HG03097 (cell line): Measurements from ENCODE around the gene ATG5.
"Not testable (repeated sequence)": the region's sequence is repeated elsewhere in the genome, so short reads cannot be mapped to it uniquely, and the experiment has no call there.

ENCODE experiments used
- ATAC-seq: cut with Tn5 transposase; IDR thresholded peaks from one replicate; pipeline ENCODE4 v1.9.1; 2021; ENCODE audit not compliant: unreplicated experiment, low FRiP score

Gene ATG5

DNA sequence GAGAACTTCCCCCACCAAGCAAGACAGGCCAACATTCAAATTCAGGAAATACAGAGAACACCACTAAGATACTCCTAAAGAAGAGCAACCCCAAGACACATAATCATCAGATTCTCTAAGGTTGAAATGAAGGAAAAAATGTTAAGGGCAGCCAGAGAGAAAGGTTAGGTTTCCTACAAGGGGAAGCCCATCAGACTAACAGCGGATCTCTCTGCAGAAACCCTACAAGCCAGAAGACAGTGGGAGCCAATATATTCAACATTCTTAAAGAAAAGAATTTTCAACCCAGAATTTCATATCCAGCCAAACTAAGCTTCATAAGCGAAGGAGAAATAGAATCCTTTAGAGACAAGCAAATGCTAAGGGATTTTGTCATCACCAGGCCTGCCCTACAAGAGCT is 61.1 kb downstream of the ATG5 start:
- ATAC-seq: not testable (repeated sequence)

DNA sequence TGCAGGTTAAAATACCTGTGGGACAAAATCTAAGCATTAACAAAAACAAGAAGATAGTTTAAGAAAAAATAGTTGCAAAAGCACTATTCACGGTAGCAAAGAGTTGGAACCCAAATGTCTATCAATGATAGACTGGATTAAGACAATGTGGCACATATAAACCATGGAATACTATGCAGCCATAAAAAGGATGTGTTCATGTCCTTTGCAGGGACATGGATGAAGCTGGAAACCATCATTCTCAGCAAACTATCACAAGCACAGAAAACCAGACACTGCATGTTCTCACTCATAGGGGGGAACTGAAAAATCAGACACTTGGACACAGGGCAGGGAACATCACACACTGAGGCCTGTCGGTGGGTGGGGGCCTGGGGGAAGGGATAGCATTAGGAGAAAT is 65.8 kb downstream of the ATG5 start:
- not testable (repeated sequence) for ATAC-seq

DNA sequence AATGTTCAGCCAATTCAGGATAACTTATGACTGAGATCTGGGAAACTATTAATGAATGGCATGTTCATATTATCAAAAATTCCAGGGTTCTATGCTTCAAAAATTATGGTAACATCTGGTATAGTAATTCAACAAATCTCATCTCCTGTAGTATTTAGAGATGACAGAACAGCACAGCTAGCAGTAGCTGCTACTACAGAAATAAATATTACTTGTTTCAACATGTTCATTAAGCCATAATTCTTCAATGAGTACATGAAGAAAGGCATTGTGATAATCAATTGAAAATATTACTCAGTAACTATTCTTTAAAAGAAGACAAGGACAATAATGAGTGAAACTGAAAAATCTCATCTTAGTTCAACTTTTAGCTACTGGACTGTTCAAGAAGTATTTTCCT is 66.8 kb downstream of the ATG5 start:
- ATAC-seq: no peak

DNA sequence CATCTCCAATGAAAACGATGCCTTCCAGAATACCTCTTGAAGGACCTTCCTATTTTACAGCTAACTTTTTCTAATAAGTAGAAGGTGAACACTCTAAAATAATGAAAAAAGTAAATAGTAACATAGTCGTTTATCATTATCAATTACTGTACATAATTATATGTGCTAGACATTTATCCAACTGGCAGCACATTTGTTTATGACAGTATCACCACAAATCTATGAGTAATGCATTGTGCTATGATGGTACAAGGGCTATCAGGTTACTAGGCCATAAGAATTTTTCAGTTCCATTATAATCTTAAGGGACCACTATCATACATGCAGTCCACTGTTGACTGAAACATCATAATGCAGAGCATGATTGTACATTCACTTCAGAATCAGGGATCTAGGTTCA is 68.4 kb downstream of the ATG5 start:
- no peak for ATAC-seq

DNA sequence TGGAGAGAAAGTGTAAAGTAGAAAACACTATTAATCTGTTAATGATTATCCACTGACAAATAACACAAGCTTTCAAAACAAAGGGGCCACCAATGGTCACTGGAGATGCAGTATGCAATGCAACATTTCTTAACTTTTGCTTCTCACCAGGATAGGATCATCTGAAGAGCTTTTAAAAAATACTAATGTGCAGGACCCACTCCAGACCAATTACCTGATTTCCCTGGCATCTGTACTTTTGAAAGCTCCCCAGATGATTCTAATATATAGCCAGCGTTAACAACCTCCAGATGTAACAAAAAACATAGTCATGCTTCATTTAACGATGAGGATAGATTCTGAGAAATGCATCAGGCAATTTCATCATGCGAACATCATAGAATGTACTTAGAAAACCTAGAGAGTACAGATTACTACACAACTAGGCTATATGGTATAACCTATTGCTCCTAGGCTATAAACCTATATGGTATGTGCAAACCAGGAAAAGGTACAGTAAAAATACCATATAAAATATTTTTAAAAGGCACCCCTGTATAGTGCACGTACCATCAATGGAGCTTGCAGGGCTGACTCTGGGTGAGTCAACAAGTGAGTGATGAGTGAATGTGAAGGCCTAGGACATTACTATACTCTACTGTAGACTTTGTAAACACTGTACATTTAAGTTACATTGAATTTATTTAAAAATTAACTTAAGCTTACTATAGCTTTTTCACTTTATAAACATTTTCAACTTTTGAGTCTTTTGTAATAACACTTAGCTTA is 69.2 kb downstream of the ATG5 start:
- ATAC-seq: no peak

DNA sequence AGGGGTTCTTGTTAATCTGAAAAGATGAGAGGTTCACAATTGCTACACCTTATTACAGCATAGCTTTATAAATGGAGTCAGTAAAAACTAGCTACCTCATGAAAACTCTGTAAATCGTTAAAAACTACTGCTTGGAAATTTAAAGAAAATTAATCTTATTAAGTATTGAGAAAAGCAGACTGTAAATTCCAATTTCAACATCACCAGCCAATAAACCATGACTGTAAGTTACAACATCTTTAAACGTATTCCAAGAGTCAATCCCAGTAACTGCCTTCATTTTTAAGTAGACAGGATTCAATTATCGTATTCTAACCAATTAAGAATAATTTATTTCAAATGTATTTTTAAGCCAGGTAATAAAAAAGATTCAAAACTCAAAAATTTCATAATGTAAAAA is 70.3 kb downstream of the ATG5 start:
- no peak for ATAC-seq

DNA sequence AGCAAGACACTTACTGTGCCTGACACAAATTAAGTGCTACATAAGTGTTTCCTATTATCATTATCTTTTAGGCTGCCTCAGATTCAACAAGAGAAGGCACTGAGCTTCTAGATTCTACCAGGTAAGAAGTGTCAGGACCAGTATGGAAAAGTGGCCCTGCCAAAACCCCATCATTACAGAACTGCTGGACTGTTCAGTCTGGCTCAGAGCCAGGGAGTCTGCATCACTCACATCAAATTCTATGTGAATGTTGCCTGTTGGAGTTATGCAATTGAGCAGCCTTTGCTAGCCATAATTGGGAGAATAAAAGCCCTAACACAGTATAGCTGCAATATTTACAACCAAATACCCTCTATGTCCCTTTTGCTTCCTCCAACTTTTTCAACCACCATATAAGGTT is 70.9 kb downstream of the ATG5 start:
- no peak for ATAC-seq

DNA sequence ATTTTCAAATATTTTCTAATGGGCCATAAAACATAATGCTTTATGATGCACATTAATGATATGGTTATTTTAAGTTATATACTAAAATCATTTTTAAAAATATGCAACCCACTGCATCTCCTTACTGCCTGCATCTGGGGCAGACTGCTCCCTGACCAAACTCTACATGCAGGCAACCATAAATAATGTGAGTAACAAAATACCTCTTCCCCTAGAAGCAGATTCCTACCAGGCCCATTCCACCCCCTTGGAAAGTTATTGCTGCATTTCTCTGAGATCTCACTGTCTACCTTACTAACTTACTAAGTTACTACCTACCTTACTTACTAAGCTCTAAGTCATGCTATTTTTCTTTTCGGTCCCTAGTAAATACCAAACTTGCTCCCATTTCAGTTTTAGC is 71.8 kb downstream of the ATG5 start:
- ATAC-seq: no peak

DNA sequence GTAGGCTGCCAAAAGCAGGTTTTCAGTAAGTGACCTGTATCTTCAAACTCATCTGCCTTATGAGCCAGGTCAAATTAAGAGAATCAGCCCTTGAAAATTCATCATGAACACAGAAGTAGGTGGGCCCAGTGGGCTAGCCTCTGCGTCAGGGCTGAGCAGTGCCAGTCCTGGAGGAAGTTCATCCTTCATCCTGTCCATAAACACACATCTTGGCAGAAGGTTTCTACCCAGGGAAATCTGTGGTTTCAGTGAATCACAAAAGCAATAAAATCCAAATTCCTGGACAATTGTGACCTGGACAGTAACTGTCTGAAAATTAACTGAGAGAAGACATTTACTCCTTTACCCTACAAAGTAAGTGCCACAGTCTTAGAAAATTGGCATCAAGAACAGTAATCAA is 72.4 kb downstream of the ATG5 start:
- ATAC-seq: no peak

DNA sequence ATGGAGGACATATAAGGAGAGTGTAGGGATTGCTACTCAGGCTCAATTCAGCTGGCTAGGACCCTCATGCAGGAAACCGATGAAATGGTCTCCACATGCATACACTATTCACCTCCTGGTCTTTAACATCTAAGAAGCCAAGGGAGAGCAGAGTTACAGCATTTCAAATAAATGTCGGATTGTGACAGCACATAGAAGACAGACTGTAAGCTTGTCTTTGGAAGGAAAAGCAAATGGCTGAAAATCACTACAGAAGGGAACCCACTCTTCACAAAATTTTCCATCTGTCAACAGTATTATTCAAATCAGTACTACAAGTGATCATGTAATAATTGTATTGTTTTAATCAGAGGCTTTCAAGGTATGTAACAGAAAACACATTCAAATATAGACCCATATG is 72.9 kb downstream of the ATG5 start:
- ATAC-seq: no peak

DNA sequence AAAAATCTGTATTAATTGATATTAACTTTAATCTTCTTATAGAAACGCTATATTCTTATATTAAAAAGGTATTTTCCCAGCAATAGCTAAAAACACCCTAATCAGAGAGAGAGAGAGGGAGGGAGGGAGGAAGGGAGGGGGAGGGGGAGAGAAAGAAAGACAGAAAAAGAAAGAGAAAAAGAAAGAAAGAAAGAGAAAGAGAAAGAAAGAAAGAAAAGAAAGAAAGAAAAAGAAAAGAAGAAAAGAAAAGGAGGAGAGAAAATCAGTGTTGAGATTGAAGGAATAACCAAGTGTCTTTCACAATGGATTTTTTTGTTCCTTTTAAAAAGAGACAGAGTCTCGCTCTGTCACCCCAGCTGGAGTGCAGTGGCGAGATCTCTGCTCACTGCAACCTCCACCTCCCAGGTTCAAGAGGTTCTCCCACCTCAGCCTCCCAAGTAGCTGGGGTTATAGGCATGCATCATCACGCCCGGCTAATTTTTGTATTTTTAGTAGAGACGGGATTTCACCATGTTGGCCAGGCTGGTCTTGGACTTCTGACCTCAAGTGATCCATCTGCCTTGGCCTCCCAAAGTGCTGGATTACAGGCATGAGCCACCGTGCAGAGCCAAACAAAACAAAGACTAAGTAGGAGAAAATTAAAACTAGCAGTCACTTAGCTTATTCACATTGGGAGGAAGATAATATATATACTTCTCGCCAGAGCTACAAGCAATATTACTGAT is 73.9 kb downstream of the ATG5 start:
- not testable (repeated sequence) for ATAC-seq

DNA sequence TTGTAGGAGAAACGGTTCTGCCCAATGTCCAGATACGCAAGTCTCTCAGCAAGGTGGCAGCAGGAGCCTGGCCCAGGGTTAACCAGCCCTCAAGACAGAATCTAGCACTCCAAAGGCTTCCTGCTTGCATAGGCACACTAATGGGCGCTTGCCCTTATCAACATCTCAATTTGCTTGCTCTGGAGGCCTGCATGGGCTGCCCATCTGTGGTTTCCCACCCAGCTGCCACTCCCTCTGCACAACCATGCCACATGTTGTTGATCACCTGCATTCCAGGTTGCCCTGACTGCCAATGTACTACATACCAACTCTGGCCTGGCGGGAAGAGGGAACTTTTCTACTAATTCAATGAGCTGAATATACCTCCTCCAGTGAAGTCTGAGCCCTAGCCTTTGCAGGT is 74.6 kb downstream of the ATG5 start:
- ATAC-seq: no peak

DNA sequence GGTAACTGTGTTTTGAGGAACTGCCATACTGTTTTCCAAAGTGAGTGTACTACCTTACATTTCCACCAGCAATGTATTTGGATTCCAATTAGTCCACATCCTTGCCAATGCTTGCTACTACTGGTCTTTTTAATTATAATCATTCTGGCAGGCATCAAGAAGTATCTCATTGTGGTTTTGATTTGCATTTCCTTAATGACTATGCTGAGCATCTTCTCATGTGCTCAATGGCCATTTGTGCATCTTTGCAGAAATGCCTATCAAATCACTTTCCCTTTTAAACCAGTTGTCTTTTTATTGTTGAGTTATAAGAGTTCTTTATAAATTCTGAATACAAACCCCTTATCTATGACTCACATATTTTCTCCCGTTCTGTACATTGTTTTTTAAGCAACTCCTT is 75.9 kb downstream of the ATG5 start:
- ATAC-seq: no peak

DNA sequence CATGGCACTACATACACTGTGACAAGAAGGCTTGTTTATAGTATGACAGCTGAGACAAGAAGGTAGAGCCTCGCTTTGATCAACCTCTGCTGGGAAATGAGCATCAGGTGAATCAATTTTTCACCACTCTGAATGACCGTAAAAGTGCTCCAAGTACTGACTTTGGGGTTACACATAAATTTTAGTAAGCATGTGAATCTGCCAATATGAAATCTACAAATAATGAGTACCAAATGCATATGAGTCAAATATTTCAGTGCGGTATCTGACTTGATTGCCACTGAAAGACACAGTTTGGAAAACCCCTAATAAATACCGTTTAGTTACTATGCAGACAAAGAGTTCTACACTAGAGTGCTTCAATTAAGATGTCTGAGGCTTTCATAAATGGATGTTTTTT is 77.8 kb downstream of the ATG5 start:
- ATAC-seq: peak; percentile 40

DNA sequence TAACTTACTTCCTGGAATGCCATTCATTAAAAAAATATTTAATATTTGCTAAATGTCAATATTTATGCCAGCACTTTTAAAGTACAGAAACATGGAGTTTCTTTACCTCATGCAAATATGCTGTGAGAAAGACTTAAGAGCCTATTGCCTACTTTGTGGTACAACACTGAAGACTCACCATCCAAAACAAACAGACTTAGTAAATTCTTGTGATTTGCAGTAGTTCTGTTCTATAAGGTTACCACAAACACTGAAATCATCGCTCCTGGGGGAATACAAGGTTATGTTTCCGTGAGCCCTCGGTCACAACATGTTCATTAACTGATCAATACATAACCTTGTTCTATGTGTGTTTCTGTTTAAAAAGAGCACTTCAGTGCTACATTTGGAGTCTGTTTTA is 78.3 kb downstream of the ATG5 start:
- peak; percentile 43 for ATAC-seq

DNA sequence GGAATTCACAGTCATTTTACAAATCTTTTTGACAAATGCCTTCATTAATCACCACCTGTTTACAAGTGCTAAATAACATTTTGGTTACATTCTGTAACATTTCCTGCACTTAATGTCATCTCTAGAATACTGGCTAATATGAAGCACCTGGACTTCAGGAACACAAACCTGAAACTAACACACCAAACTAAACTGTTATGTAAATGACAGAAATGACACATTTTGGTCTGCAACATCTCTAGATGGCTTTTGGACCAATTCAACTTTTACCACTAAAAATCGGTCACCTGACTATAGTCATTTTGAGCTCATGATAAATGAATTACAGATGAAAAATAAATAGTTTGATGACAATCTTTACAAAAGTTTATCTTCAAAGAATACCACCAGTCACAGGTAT is 80.6 kb downstream of the ATG5 start:
- no peak for ATAC-seq

DNA sequence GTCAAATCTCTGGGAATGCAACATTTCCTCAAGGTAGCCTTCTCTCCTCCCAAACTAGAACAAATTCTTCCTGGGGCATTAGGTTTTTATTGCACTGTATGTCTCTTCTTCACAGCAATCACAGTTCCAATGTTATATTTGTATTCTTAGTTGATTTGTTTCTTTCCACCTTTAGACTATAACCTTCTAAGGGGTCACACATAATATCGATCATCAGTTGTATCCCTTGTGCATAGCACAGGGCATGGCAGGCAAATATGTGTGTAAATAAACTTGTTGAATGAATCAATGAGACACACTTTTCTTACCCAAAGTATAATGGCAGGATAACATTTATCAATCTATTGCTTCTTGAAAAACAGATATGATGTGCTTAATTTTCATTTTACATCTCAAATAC is 81.0 kb downstream of the ATG5 start:
- no peak for ATAC-seq

DNA sequence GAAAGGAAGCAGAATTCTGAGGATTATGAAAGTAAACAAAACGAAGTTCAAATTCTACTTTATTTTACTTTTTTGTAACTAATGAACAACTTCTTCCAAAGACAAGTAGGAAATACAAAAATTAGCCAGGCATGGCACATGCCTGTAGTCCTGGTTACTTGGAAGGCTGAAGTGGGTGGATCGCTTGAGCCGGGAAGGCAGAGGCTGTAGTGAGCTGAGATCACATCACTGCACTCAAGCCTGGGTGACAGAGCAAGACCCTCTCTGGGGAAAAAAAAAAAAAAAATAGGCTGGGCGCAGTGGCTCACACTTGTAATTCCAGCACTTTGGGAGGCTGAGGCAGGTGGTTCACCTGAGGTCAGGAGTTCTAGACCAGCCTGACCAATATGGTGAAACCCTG is 82.3 kb downstream of the ATG5 start:
- no peak for ATAC-seq

DNA sequence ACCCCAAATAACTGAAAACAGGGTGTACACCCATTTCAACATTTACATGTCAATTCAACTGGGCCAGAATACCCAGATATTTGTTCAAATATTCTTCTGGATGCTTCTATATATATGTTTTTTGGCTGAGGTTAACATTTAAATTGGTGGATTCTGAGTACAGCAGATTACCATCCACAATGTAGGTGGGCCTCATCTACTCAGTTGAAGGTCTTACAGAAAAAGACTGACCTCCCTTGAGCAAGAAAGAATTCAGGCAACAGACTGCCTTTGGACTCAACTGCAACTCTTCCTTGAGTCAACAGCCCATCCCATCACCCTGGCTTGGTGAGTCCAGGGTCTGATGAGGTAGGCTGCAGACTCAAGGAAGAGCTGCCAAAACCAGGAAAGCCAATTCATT is 84.1 kb downstream of the ATG5 start:
- ATAC-seq: no peak

DNA sequence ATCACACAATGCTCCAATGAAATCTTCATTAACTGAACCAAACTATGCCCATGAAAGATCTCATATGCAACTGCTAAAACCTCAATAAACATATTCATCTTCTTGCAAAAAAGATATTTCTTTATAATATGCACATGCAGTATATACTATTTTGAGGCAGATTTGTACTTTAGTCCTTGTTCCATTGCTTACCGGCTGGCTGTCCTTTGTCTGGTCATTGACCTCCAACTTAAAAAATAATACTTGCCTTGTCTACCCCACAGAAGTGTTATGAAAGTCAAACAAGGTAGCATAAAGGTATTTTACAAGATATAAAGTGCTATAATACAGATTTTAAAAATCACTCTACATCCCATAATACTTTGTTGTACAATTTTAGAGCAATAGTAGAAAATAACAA is 88.3 kb downstream of the ATG5 start:
- ATAC-seq: no peak

DNA sequence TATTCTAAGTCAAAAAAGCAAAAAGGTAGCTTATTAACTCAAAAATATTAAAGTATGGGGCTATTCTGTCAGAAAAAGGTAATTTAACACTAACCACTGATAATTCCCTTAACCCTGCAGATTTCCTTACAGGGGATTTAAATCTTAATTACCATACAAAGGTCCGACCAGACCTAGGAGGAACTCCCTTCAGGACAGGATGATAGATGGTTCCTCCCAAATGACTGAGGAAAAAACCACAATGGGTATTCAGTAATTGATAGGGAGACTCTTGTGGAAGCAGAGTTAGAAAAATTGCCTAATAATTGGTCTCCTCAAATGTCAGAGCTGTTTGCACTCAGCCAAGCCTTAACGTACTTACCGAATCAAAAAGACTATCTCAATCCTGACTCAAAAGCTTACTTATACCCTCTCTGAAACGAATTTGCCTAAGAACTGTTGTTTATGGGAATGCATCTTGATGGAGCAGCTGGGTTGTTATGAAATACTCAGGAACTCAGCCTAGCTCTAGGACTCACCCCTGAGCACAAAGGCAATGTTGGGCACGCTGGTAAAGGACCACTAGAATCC is 95.6 kb downstream of the ATG5 start:
- not testable (repeated sequence) for ATAC-seq
